ENCODE data around the gene AGO3. TPM values are rescaled to one million over a fixed set of nuclear protein-coding genes. Genes with fewer than 3 reads are reported as not detected.

Gene AGO3
- total and polyA plus RNA-seq, 2 of the 13 experiments (the other 11 are each of a cell fraction or from before 2014, with no cell fraction given): 21.2 to 27.1 TPM

GRCh38 chr1:35923791-35924221 lies 7.1 kb upstream of the AGO3 start:
- TF ChIP-seq CEBPB (IDR thresholded peaks at IDR 0.05; ENCODE audit: borderline replicate concordance, low read depth, low read length) (0 out of 2 replicates have a peak, but pooled peaks have one; percentile 22), ZNF572 (CRISPR knock-in tag; IDR thresholded peaks at IDR 0.05) (no peak), FOXP1 (IDR thresholded peaks at IDR 0.05) (no peak), FOXP1 (CRISPR knock-in tag; IDR thresholded peaks at IDR 0.05) (0 out of 2 replicates have a peak, but pooled peaks have one; percentile 5)
- ChIA-PET POLR2A (no interaction called here), CTCF (ENCODE audit: low intra/inter-chr PET ratio, low total read pairs) (no interaction called here)
- no peak overlapping the region for H3K27ac ChIP-seq (ENCODE audit: extremely low read length, insufficient read depth, low read length)
- no TSS peak for BruUV-seq (replicated peaks)
- no peaks in the 10 kb centered on the region for H3K4me1 ChIP-seq (ENCODE audit: insufficient read depth, low read length)
- H3K36me3 ChIP-seq (replicated peaks in 1 of 2; ENCODE audit: control insufficient read depth in 1 of 2, insufficient read depth in 2 of 2, low read length in 2 of 2): peaks cover 7 to 30% of the 10 kb centered on the region in 2 experiments; a peak in 4 of 5 replicates
- intact Hi-C loops (cut with micrococcal nuclease; ENCODE audit: unreplicated experiment) (no loop called here), in situ Hi-C loops (cut with HindIII; ENCODE audit: extremely low pct_ligation_motif_present, low pct_unique_long_range_greater_than_20kb) (no loop called here)
- H3K9ac ChIP-seq (ENCODE audit: insufficient read depth, low read depth, low read length): no peak overlapping the region
- no peaks in the 10 kb centered on the region for H3K27me3 ChIP-seq (ENCODE audit: control insufficient read depth in 1 of 2, insufficient read depth in 2 of 2, low read length in 2 of 2)
- no peak overlapping the region for H2AFZ ChIP-seq (ENCODE audit: low read length)
- H4K20me1 ChIP-seq (ENCODE audit: insufficient read depth, low read length): no peaks in the 10 kb centered on the region
- H3K4me3 ChIP-seq (replicated peaks in 1 of 3; ENCODE audit: insufficient read depth in 1 of 3, low read depth in 2 of 3, low read length in 3 of 3): no peak overlapping the region
- no peak for DNase-seq (ENCODE audit: low spot score)
- no peaks in the 10 kb centered on the region for H3K79me2 ChIP-seq (ENCODE audit: insufficient read depth, low read length)
- peak; percentile 40; the same call in 2 of the 3 replicates for ATAC-seq
- H3K9me3 ChIP-seq (ENCODE audit: low read length): no peaks in the 10 kb centered on the region
- no peak for FAIRE-seq
- no peak overlapping the region for H3K4me2 ChIP-seq (ENCODE audit: low read depth, low read length)

- no peak overlapping the region for H3K27ac ChIP-seq (ENCODE audit: extremely low read length, insufficient read depth, low read length)
- H4K20me1 ChIP-seq (ENCODE audit: insufficient read depth, low read length): no peaks in the 10 kb centered on the region
- no peak for FAIRE-seq
- no peak overlapping the region for H3K4me3 ChIP-seq (replicated peaks in 1 of 3; ENCODE audit: insufficient read depth in 1 of 3, low read depth in 2 of 3, low read length in 3 of 3)
- H3K9ac ChIP-seq (ENCODE audit: insufficient read depth, low read depth, low read length): no peak overlapping the region
- POLR2A ChIA-PET: no interaction called here
- no TSS peak for BruUV-seq (replicated peaks)
- in situ Hi-C loops (cut with HindIII; ENCODE audit: extremely low pct_ligation_motif_present, low pct_unique_long_range_greater_than_20kb) (no loop called here), intact Hi-C loops (cut with micrococcal nuclease; ENCODE audit: unreplicated experiment) (no loop called here)
- H3K9me3 ChIP-seq (ENCODE audit: low read length): no peaks in the 10 kb centered on the region
- no peak overlapping the region for H3K4me2 ChIP-seq (ENCODE audit: low read depth, low read length)
- H3K4me1 ChIP-seq (ENCODE audit: insufficient read depth, low read length): peaks cover 3% of the 10 kb centered on the region; the same call in 1 of the 2 replicates
- H3K36me3 ChIP-seq (replicated peaks in 1 of 2; ENCODE audit: control insufficient read depth in 1 of 2, insufficient read depth in 2 of 2, low read length in 2 of 2): peaks cover 0 to 19% of the 10 kb centered on the region in 2 experiments; a peak in 2 of 5 replicates
- DNase-seq (ENCODE audit: low spot score): no peak
- no peaks in the 10 kb centered on the region for H3K27me3 ChIP-seq (ENCODE audit: control insufficient read depth in 1 of 2, insufficient read depth in 2 of 2, low read length in 2 of 2)
- 90% methylated on average over 1 of the region's 1 CpG for WGBS (ENCODE audit: low lambda C conversion rate)
- CTCF ChIA-PET (ENCODE audit: low intra/inter-chr PET ratio, low total read pairs): no interaction called here
- no peak overlapping the region for H2AFZ ChIP-seq (ENCODE audit: low read length)
- no peaks in the 10 kb centered on the region for H3K79me2 ChIP-seq (ENCODE audit: insufficient read depth, low read length)
- no peak for ATAC-seq
- TF ChIP-seq IRF9 (CRISPR knock-in tag; IDR thresholded peaks at IDR 0.05; ENCODE audit: borderline replicate concordance): no peak
- no peak for TF ChIP-seq ARNT2 (CRISPR knock-in tag; IDR thresholded peaks at IDR 0.05; ENCODE audit: low read depth)
- TF ChIP-seq ZNF607 (CRISPR knock-in tag; IDR thresholded peaks at IDR 0.05; ENCODE audit: borderline replicate concordance): no peak
- TF ChIP-seq SOX5 (CRISPR knock-in tag; IDR thresholded peaks at IDR 0.05; ENCODE audit: borderline replicate concordance): no peak
- TF ChIP-seq U2AF1 (optimal IDR thresholded peaks at IDR 0.05; ENCODE audit: low read depth, low read length): no peak
- TF ChIP-seq ZNF704 (CRISPR knock-in tag; IDR thresholded peaks at IDR 0.05; ENCODE audit: borderline replicate concordance): no peak
- TF ChIP-seq MBD4 (IDR thresholded peaks at IDR 0.05; ENCODE audit: borderline replicate concordance, low read length): no peak
- no peak for TF ChIP-seq TEF (CRISPR knock-in tag; IDR thresholded peaks at IDR 0.05)
- TF ChIP-seq FUBP1 (CRISPR knock-in tag; IDR thresholded peaks at IDR 0.05; ENCODE audit: borderline replicate concordance): no peak
- no peak for TF ChIP-seq ZNF550 (CRISPR knock-in tag; IDR thresholded peaks at IDR 0.05; ENCODE audit: borderline replicate concordance)
- no peak for TF ChIP-seq KLF9 (CRISPR knock-in tag; IDR thresholded peaks at IDR 0.05; ENCODE audit: low read depth)
Observed at GRCh38 chr1:35924838-35925237, 6.1 kb upstream of the AGO3 start.
